NCI-H524 (cell line): Measurements from ENCODE around the gene SRPK2.

Source experiments
- DNase-seq, 2 experiments: peaks; one replicate each; lab custom pipeline; 2025; lab: John Stamatoyannopoulos, UW

SRPK2 gene

DNA sequence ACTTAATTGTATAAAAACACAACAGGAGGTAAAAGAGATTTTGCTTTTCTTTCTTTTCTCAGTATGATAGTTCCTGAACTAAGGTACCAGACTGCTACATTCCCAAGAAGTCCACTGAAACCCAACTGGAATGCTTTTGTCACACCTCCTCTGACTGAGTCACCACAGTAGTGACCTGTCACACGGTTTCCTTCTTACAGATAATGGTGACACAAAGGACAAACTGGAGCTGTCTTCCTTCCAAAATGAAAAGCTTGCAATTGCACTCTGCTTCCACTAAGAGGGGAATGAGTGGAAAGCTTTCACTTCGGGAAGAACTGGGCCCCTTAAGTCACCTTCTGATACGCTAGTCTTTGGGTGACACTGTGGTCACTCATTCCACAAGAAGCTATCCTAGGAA is 252.5 kb downstream of the SRPK2 start:
- no peak for DNase-seq

GRCh38 chr7:105133986-105134655 is 254.6 kb downstream of the SRPK2 start:
- DNase-seq = no peak

DNA sequence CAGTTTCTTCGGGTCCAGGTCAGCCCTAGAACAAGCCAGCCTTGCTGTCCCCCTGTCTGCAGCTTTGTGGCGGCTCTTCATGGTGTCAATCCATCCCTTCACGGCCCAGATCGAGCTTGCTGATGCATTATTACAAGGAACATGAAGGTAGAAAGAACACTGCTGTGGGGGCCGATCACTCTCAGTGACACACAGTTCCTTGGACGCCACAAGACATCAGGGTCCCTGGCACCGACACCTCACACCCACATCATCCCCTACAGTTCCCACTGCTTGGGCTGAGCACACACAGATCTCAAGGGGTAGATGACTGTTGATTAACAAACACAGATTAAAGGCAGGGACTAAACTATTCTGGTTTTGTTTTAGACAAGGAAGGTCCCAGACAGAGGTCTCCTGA is 255.4 kb downstream of the SRPK2 start:
- no peak for DNase-seq

DNA sequence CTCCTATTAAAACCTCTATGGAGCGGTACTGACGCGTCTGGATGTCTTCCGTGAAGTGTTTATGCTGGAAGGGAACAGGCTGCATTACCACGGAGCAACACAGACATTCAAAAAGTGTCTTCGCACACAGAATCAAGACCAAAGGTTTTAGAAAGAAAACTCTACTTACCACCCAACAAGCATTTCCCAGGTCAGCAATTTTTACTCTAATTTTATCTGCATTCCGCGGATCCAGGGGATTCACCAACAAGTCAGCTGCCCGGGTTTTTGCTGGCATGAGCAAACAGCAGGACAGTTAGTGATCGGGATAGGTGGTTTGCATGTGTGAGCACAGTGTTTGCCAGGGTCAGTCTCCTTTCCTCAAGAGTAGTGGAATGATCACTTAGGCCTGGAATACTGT is 255.9 kb downstream of the SRPK2 start:
- no peak for DNase-seq

- DNase-seq = no peak
Observed at GRCh38 chr7:105132335-105132734, 256.4 kb downstream of the SRPK2 start.

DNA sequence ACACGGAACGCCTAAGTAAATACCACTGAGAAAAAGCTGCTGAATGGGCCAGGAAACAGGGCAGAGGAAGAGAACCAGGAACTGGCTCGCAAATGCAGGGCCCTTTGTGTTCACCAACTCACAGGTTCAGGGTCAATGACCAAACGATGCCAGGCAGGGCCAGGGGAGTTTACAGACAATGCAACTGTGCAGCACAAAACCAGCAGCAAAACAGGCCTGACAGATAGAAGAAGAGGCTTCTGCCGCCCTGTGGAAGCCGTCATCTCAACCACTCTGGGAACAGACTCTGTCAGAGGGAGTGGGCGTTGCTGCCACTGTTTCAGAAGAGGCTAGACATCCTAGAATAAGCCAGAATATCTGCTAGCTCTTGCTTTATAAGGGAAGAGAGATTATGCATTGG is 256.8 kb downstream of the SRPK2 start:
- no peak for DNase-seq

DNA sequence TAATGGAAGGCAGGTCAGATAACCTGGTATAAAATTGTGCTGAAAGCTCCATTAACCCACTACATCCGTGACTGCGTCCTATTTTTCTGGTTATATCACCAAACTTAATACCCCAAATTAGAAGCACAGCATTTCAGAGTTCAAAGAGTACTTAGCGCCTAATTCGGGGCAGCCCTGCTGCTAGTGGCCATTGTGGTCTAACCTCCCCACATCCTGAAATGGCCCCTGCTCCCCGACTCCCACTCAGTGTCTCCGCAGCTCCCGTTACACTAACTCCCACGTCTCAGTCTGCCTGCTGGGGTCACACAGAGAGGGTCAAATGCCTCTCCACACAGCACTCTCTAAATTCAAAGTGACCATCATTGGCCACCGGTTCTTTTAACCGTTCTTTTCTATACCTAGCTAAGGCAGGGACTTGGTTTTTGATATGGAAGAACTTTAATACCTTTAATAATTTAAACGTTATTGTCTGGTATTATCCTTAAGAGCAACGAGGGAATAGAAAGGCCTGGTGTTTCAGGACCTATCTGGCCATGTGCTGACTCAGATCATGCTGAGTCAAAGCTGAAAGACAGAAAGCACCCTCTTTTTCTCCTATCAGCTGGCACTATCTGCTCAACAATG is 257.6 kb downstream of the SRPK2 start:
- DNase-seq = no peak

- DNase-seq = no peak
Observed at GRCh38 chr7:105130580-105130979, 258.1 kb downstream of the SRPK2 start.

GRCh38 chr7:105130048-105130447 is 258.7 kb downstream of the SRPK2 start:
- DNase-seq = no peak

DNA sequence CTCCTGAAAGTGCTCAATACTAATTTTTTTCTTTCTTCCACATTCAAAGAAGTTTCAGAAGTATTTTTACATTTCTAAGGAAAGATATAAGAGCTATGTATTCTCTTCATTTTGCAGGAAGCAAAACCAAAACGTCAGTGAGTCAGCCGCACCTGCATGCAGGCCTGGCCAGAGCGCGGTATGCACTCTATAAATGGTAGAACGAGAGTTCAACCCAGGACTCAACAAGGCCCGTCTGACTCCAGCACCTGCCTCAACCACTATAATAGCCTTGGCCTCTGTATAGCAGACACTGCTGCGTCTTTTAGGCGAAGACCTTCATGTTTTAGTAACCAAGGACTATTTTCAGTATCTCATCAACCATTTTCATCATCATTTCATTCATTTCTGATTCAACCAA is 261.5 kb downstream of the SRPK2 start:
- DNase-seq = no peak

GRCh38 chr7:105126436-105126975 is 262.2 kb downstream of the SRPK2 start:
- DNase-seq = no peak

DNA sequence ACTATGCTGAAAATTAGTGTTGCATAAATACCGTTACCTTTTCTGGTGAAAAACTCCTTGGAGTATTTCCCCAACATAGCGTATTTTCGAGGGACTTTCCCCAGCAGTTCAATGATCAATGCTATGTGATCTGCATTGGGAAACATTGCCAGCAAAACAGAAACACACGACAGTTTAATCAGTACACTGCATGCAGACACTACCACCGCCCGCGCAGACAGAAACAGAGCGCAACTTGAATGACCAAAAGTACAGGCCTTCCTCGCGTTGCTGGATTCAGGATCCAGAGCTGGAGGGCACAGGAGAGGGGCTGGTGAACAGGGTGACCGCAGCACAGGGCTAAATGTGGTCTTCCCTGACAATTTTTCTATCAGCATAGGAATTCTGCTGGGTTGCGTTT is 263.0 kb downstream of the SRPK2 start:
- no peak for DNase-seq

DNA sequence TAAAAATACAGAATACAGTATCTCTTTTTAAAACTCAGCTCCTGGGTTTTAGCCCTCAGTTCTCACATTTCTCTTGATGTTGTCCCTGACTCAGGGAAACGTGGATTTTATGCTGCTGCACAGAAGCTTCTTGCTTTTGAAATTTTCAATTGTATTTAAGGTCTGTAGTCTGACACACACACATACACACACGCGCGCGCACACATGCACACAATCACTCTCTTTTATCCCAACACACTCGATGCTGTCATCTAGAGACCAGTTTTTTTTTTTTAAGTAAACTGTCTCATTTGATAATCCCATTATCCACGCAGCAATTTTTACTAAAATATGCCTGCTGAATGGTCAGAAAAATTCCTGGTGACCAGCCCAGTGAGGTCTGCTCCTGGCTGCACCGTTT is 266.1 kb downstream of the SRPK2 start:
- no peak for DNase-seq

- DNase-seq = no peak
Observed at GRCh38 chr7:105118612-105119600, 269.8 kb downstream of the SRPK2 start.

- no peak for DNase-seq
Observed at GRCh38 chr7:105112440-105113418, 276.0 kb downstream of the SRPK2 start.

- no peak for DNase-seq
Observed at GRCh38 chr7:105107458-105107857, 281.3 kb downstream of the SRPK2 start.

GRCh38 chr7:105106473-105106872 is 282.2 kb downstream of the SRPK2 start:
- DNase-seq = no peak

- no peak for DNase-seq
Observed at GRCh38 chr7:105105579-105105978, 283.1 kb downstream of the SRPK2 start.

- DNase-seq = no peak
Observed at GRCh38 chr7:105102557-105103352, 286.0 kb downstream of the SRPK2 start.

- DNase-seq = no peak
Observed at GRCh38 chr7:105101864-105102263, 286.9 kb downstream of the SRPK2 start.
